Suprapubic skin (tissue), 3 donors: ENCODE measurements around the gene WDR11.

Experiments used
- EP300 ChIP-seq: sonication (generic); formaldehyde crosslinking; IDR thresholded peaks from one replicate; pipeline ENCODE4 v1.6.1; 2017; ENCODE audit warnings: antibody characterized with exemption
- POLR2A ChIP-seq, 2 donors: fragments of 450-650 bp; IDR thresholded peaks; one replicate each; pipeline ENCODE4 v1.6.1; 2017; ENCODE audit warnings: antibody characterized with exemption in 2 of 2, mild to moderate bottlenecking in 2 of 2, moderate library complexity in 2 of 2
- TF ChIP-seq, protein P1 (sequence below), 2 donors: fragments of 200-600 bp in 1 of 2; fragments of 450-650 bp in 1 of 2; sonication (generic) in 1 of 2; IDR thresholded peaks; one replicate each; pipeline ENCODE4 v1.5.1; 2016 to 2019; ENCODE audit warnings: antibody characterized with exemption in 2 of 2, mild to moderate bottlenecking in 1 of 2, moderate library complexity in 1 of 2

DNA sequence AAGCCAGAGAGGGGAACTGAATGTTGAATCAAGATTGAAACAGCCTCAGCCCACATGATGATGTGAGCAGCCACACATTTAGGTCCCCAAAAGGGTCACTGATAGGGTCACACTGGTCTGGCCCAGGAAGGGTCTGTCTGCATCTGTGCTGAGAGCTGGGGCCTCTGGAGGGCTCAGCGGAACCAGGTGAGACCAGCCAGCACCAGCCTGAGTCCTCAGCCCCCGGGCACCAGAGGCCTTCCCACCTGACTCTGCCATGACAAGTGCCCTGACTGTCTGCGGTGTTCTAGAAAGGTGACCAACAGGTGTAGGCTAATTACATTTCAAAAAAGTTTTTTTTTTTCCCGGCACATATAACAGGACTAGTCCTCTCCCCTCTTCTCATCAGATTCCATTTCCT is 76.2 kb downstream of the WDR11 start:
- TF ChIP-seq, protein P1, sequence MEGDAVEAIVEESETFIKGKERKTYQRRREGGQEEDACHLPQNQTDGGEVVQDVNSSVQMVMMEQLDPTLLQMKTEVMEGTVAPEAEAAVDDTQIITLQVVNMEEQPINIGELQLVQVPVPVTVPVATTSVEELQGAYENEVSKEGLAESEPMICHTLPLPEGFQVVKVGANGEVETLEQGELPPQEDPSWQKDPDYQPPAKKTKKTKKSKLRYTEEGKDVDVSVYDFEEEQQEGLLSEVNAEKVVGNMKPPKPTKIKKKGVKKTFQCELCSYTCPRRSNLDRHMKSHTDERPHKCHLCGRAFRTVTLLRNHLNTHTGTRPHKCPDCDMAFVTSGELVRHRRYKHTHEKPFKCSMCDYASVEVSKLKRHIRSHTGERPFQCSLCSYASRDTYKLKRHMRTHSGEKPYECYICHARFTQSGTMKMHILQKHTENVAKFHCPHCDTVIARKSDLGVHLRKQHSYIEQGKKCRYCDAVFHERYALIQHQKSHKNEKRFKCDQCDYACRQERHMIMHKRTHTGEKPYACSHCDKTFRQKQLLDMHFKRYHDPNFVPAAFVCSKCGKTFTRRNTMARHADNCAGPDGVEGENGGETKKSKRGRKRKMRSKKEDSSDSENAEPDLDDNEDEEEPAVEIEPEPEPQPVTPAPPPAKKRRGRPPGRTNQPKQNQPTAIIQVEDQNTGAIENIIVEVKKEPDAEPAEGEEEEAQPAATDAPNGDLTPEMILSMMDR (IDR thresholded peaks at IDR 0.05) = no peak
- no peak for TF ChIP-seq EP300
- TF ChIP-seq POLR2A (IDR thresholded peaks at IDR 0.05) = no peak
